Fibroblast of the aortic adventitia (primary cell): ENCODE data around the gene CHCHD6. TPM values are rescaled to one million over a fixed set of nuclear protein-coding genes. Genes with fewer than 3 reads are reported as not detected.

Source experiments
- DNase-seq: peaks from one replicate; pipeline ENCODE4 v3.0.0-alpha.2; 2010; ENCODE audit warnings: low read depth
- H3K4me3 ChIP-seq: 2 replicates; pipeline ENCODE4 v1.5.1; 2011; ENCODE audit warnings: low read depth, mild to moderate bottlenecking, control low read depth, low read length, moderate library complexity
- total RNA-seq: library from RNA; depleted of rRNA; stranded (reverse); fragments of >200 nt; gene quantifications from 2 replicates; pipeline ENCODE4 v1.2.3, GENCODE V29; 2012; ENCODE audit warnings: low replicate concordance
- TF ChIP-seq, protein P1 (sequence below): IDR thresholded peaks from 2 replicates; pipeline ENCODE4 v1.5.1; 2011; ENCODE audit warnings: mild to moderate bottlenecking, low read length, control low read depth, inconsistent platforms; ENCODE audit not compliant: insufficient read depth

CHCHD6 gene
- total RNA-seq, 1 donor: 10.8 TPM

- H3K4me3 ChIP-seq: peak overlapping the region; percentile 39
- peak; percentile 94 for DNase-seq
- TF ChIP-seq, protein P1, sequence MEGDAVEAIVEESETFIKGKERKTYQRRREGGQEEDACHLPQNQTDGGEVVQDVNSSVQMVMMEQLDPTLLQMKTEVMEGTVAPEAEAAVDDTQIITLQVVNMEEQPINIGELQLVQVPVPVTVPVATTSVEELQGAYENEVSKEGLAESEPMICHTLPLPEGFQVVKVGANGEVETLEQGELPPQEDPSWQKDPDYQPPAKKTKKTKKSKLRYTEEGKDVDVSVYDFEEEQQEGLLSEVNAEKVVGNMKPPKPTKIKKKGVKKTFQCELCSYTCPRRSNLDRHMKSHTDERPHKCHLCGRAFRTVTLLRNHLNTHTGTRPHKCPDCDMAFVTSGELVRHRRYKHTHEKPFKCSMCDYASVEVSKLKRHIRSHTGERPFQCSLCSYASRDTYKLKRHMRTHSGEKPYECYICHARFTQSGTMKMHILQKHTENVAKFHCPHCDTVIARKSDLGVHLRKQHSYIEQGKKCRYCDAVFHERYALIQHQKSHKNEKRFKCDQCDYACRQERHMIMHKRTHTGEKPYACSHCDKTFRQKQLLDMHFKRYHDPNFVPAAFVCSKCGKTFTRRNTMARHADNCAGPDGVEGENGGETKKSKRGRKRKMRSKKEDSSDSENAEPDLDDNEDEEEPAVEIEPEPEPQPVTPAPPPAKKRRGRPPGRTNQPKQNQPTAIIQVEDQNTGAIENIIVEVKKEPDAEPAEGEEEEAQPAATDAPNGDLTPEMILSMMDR: peak; percentile 44
Observed at GRCh38 chr3:127002195-127003174, 298.4 kb downstream of the CHCHD6 start.

- DNase-seq: no peak
- TF ChIP-seq, protein P1: no peak
- H3K4me3 ChIP-seq: no peak overlapping the region
Observed at GRCh38 chr3:127003175-127003555, 299.1 kb downstream of the CHCHD6 start.

DNA sequence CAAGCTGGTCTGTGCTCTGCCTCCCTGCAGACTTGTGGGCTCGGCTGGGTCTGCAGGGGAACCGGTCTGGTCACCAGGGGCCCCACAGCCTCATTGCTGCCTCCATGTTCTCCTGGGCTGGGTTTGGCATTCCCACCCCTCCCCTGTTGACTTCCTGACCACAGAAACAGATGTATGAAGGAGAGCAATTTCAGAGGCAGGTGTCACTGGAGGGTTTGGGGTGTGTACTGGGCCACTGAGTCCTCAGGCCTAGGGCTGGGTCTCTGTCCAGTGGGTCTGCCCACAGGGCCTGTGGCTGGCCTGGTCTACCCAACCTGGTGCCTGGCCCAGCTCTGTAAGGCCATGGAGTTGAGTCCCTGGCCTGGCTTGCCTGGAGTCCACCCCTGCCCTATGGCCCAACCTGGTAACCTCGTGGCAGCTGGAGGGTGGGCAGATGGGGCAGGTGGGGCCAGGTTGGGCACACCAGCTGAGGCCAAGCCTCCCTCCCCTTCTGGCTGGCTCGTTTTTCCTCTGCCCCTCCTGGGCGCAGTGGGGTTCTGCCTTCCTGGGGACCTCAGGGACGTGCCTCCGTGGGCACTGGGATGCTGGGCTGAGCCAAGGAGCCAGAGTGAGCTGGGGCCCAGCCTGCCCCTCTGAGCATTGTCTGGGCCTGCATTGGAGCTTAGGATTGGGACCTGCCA, 299.7 kb downstream of the CHCHD6 start:
- DNase-seq: no peak
- TF ChIP-seq, protein P1: no peak
- no peak overlapping the region for H3K4me3 ChIP-seq

- no peak for DNase-seq
- no peak overlapping the region for H3K4me3 ChIP-seq
- TF ChIP-seq, protein P1: no peak
Observed at GRCh38 chr3:127004641-127005397, 300.8 kb downstream of the CHCHD6 start.

- TF ChIP-seq, protein P1: no peak
- H3K4me3 ChIP-seq: no peak overlapping the region
- DNase-seq: no peak
Observed at GRCh38 chr3:127005864-127006500, 301.9 kb downstream of the CHCHD6 start.
